A549 (cell line): ENCODE measurements around the gene AMFR. TPM values are rescaled to one million over a fixed set of nuclear protein-coding genes. Genes with fewer than 3 reads are reported as not detected.

ENCODE experiments used
- ATAC-seq, 2 experiments: fragments of 200-7000 bp in 1 of 2; fragments of >200 bp in 1 of 2; cut with Nextera tagmentation in 1 of 2; cut with Tn5 transposase in 1 of 2; 3 replicates each; pipeline versions ENCODE4 v1.8.0 to v1.9.1; 2018 to 2020; ENCODE audit warnings: mild to moderate bottlenecking in 1 of 2, moderate library complexity in 1 of 2
- CTCF ChIA-PET: fragments of 300-600 bp; sonication (Branson Sonifier 250); formaldehyde crosslinking; extraction: SDS; loops from one replicate; lab custom pipeline; 2021; ENCODE audit warnings: antibody characterized with exemption, inconsistent platforms; lab: Yijun Ruan, JAX
- POLR2A ChIA-PET: fragments of 350-600 bp; formaldehyde crosslinking; extraction: SDS; loops from one replicate; lab custom pipeline; 2021; ENCODE audit warnings: antibody characterized with exemption, inconsistent platforms; lab: Yijun Ruan, JAX
- DNase-seq, 2 experiments: peaks; one replicate each; pipeline versions ENCODE4 v3.0.0 to v3.0.0-alpha.2; 2011 to 2016; ENCODE audit warnings: low read depth in 1 of 2, low spot score in 1 of 2
- FAIRE-seq: peaks from 2 replicates; lab custom pipeline; 2011; peaks lifted over from hg19 to GRCh38; lab: Jason Lieb, UNC
- H3K27ac ChIP-seq, 2 experiments: fragments of >200 bp; sonication (Bioruptor Twin); formaldehyde crosslinking; 3 replicates each; pipeline ENCODE4 v1.5.1; 2016 to 2017
- H3K4me1 ChIP-seq: fragments of >200 bp; sonication (Bioruptor Twin); formaldehyde crosslinking; 3 replicates; pipeline ENCODE4 v1.6.1; 2016
- H3K4me2 ChIP-seq: fragments of >200 bp; sonication (Bioruptor Twin); formaldehyde crosslinking; 3 replicates; pipeline ENCODE4 v1.6.1; 2016
- H3K4me3 ChIP-seq: fragments of >200 bp; sonication (Bioruptor Twin); formaldehyde crosslinking; 3 replicates; pipeline ENCODE4 v1.5.1; 2016
- H3K9me3 ChIP-seq: fragments of >200 bp; sonication (Bioruptor Twin); formaldehyde crosslinking; 3 replicates; pipeline ENCODE4 v1.6.1; 2016
- BHLHE40 ChIP-seq: IDR thresholded peaks from 2 replicates; pipeline ENCODE4 v1.6.1; 2012; ENCODE audit warnings: low read depth, low read length, inconsistent platforms
- E2F6 ChIP-seq: IDR thresholded peaks from 2 replicates; pipeline ENCODE4 v1.6.1; 2012; ENCODE audit warnings: low read depth, borderline replicate concordance
- EHMT2 ChIP-seq: fragments of 200-600 bp; sonication (generic); IDR thresholded peaks from 2 replicates; pipeline ENCODE4 v1.6.1; 2016; ENCODE audit warnings: antibody characterized with exemption, low read depth, mild to moderate bottlenecking, moderate library complexity
- GATA3 ChIP-seq: IDR thresholded peaks from 2 replicates; pipeline ENCODE4 v1.6.1; 2012; ENCODE audit warnings: borderline replicate concordance
- HDAC2 ChIP-seq: fragments of 200-600 bp; sonication (generic); IDR thresholded peaks from 2 replicates; pipeline ENCODE4 v1.6.1; 2016
- HOXB13 ChIP-seq: fragments of 250-450 bp; sonication (Bioruptor Pico); IDR thresholded peaks from 2 replicates; pipeline ENCODE4 v1.5.0; 2020; ENCODE audit warnings: low read depth, mild to moderate bottlenecking, moderate library complexity
- JUN ChIP-seq, 2 experiments: fragments of >200 bp; sonication (Bioruptor Twin); formaldehyde crosslinking; IDR thresholded peaks; 2 replicates in 1 of 2; 3 replicates in 1 of 2; pipeline ENCODE4 v1.6.1; 2016 to 2017
- JUNB ChIP-seq: fragments of >200 bp; sonication (Bioruptor Twin); formaldehyde crosslinking; IDR thresholded peaks from 2 replicates; pipeline ENCODE4 v1.6.1; 2016
- KDM5A ChIP-seq: fragments of 200-600 bp; sonication (generic); IDR thresholded peaks from 2 replicates; pipeline ENCODE4 v1.6.1; 2016; ENCODE audit warnings: antibody characterized with exemption, mild to moderate bottlenecking
- MAX ChIP-seq: IDR thresholded peaks from 2 replicates; pipeline ENCODE4 v1.6.1; 2012
- MAZ ChIP-seq: fragments of 150-350 bp; IDR thresholded peaks from 2 replicates; pipeline ENCODE4 v1.6.1; 2014; ENCODE audit warnings: antibody characterized with exemption, low read depth, low read length, borderline replicate concordance
- MYC ChIP-seq: IDR thresholded peaks from 2 replicates; pipeline ENCODE4 v1.6.1; 2012; ENCODE audit warnings: mild to moderate bottlenecking, inconsistent platforms, low read length, improper control_type of control experiment, borderline replicate concordance
- NFE2L2 ChIP-seq: fragments of 150-350 bp; conservative IDR thresholded peaks from 2 replicates; pipeline ENCODE4 v1.6.1; 2014; ENCODE audit warnings: low read length
- NPAS2 ChIP-seq: fragments of 250-450 bp; sonication (Bioruptor Pico); IDR thresholded peaks from 2 replicates; pipeline ENCODE4 v1.8.0; 2022; ENCODE audit warnings: mild to moderate bottlenecking, moderate library complexity, borderline replicate concordance
- NR3C1 ChIP-seq: fragments of >200 bp; sonication (Bioruptor Twin); formaldehyde crosslinking; IDR thresholded peaks from 3 replicates; pipeline ENCODE4 v1.6.1; 2017
- REST ChIP-seq: fragments of 200-600 bp; sonication (generic); IDR thresholded peaks from 2 replicates; pipeline ENCODE4 v1.6.1; 2016; ENCODE audit warnings: antibody characterized with exemption, mild to moderate bottlenecking, moderate library complexity
- SMC3 ChIP-seq: fragments of >200 bp; sonication (Bioruptor Twin); formaldehyde crosslinking; IDR thresholded peaks from 3 replicates; pipeline ENCODE4 v1.6.1; 2018; ENCODE audit warnings: inconsistent platforms
- USF2 ChIP-seq: fragments of 450-650 bp; IDR thresholded peaks from 2 replicates; pipeline ENCODE4 v1.6.1; 2014; ENCODE audit warnings: antibody characterized with exemption
- ZC3H11A ChIP-seq: fragments of 450-650 bp; IDR thresholded peaks from 2 replicates; pipeline ENCODE4 v1.6.1; 2014; ENCODE audit warnings: antibody characterized with exemption, mild to moderate bottlenecking
- ZNF302 ChIP-seq: fragments of 250-450 bp; sonication (Bioruptor Pico); IDR thresholded peaks from 2 replicates; pipeline ENCODE4 v1.9.0; 2021; ENCODE audit warnings: inconsistent platforms, mild to moderate bottlenecking, moderate library complexity
- ZSCAN20 ChIP-seq: fragments of 250-450 bp; sonication (Bioruptor Pico); IDR thresholded peaks from 2 replicates; pipeline ENCODE4 v1.8.0; 2022; ENCODE audit warnings: mild to moderate bottlenecking, moderate library complexity
- WGBS: methylation state at CpG from one replicate; pipeline ENCODE4 v1.1.6; 2017; ENCODE audit errors: missing lambda C conversion rate; 5-methylcytosine and 5-hydroxymethylcytosine counted together
- polyA plus RNA-seq, 4 experiments: library from polyadenylated mRNA; depleted of rRNA in 3 of 4; stranded (reverse); fragments of >200 nt; fragmentation: RNase III in 1 of 4; extraction: RNeasy Plus Mini Kit Qiagen cat#74134 plus additional on column Dnase treatment in 1 of 4; gene quantifications; 2 replicates in 3 of 4; 3 replicates in 1 of 4; pipeline ENCODE4 v1.2.3, GENCODE V29; 2011 to 2017

The AMFR gene
- polyA plus RNA-seq, 2 of the 4 experiments (the other 2 are of a cell fraction): 68.9 to 88.5 TPM

- TF ChIP-seq NR3C1: no peak
- no peak for TF ChIP-seq MAZ
- H3K4me1 ChIP-seq: peaks cover 10% of the 10 kb centered on the region; the same call in 1 of the 3 replicates
- no peak overlapping the region for H3K27ac ChIP-seq
- no peaks in the 10 kb centered on the region for H3K9me3 ChIP-seq
- ChIA-PET CTCF (interaction anchor here (0.9 to 3.5 kb wide), 7 partner anchors 8 to 628 kb away, joined by 3 to 20 read pairs (median 5); no protein-coding TSS in a partner anchor), POLR2A (no interaction called here)
- DNase-seq: no peak
- WGBS: 83% methylated on average over 21 of the region's 23 CpGs
- H3K4me3 ChIP-seq: no peak overlapping the region
- no peak for FAIRE-seq
- ATAC-seq: no peak
- no peak overlapping the region for H3K4me2 ChIP-seq
Measured at GRCh38 chr16:56340416-56340815, 84.9 kb downstream of the AMFR start.

- Histone ChIP-seq H3K9me3 (no peaks in the 10 kb centered on the region), H3K27ac (no peak overlapping the region), H3K4me2 (no peak overlapping the region), H3K4me3 (no peak overlapping the region), H3K4me1 (peaks cover 10% of the 10 kb centered on the region; the same call in 1 of the 3 replicates)
- ATAC-seq: no peak
- no peak for FAIRE-seq
- ChIA-PET CTCF (interaction anchor here (0.9 to 3.5 kb wide), 6 partner anchors 10 to 627 kb away, joined by 3 to 20 read pairs (median 4); no protein-coding TSS in a partner anchor), POLR2A (no interaction called here)
- 88% methylated on average over 17 of the region's 17 CpGs for WGBS
- TF ChIP-seq ZNF302 (CRISPR knock-in tag) (no peak), NPAS2 (no peak), JUN (IDR thresholded peaks at IDR 0.05) (no peak), GATA3 (no peak)
- DNase-seq: no peak
Measured at GRCh38 chr16:56339431-56340195, 85.7 kb downstream of the AMFR start.

GRCh38 chr16:56338566-56339318 lies 86.6 kb downstream of the AMFR start:
- FAIRE-seq (no peak), ATAC-seq (no peak), DNase-seq (no peak)
- no peak for TF ChIP-seq NFE2L2
- no peak for TF ChIP-seq HDAC2
- no peak for TF ChIP-seq SMC3
- TF ChIP-seq MAX: no peak
- TF ChIP-seq HOXB13 (CRISPR knock-in tag): no peak
- TF ChIP-seq MYC: no peak
- TF ChIP-seq BHLHE40: no peak
- no peak for TF ChIP-seq MAZ
- TF ChIP-seq E2F6: no peak
- TF ChIP-seq USF2: no peak
- no peak for TF ChIP-seq KDM5A
- no peak for TF ChIP-seq EHMT2
- no peak for TF ChIP-seq JUNB
- TF ChIP-seq REST: no peak
- no peak for TF ChIP-seq ZNF302 (CRISPR knock-in tag)
- TF ChIP-seq ZSCAN20 (CRISPR knock-in tag): no peak
- no peak for TF ChIP-seq ZC3H11A
- WGBS: 62% methylated on average over 10 of the region's 17 CpGs
- no peak overlapping the region for H3K4me2 ChIP-seq
- H3K27ac ChIP-seq: no peak overlapping the region
- POLR2A ChIA-PET: no interaction called here
- H3K4me3 ChIP-seq: no peak overlapping the region
- CTCF ChIA-PET: interaction anchor here (0.9 to 3.5 kb wide), 5 partner anchors 10 to 363 kb away, joined by 3 to 20 read pairs (median 4); no protein-coding TSS in a partner anchor
- no peaks in the 10 kb centered on the region for H3K9me3 ChIP-seq
- H3K4me1 ChIP-seq: peaks cover 1% of the 10 kb centered on the region; the same call in 1 of the 3 replicates
